ENCODE measurements around the gene DPP10.

GRCh38 chr2:114699423-114699944 is 257.0 kb downstream of the DPP10 start:
- no peak for TF ChIP-seq CTCF (conservative IDR thresholded peaks at IDR 0.05; ENCODE audit: low read length)
- TF ChIP-seq EZH2phosphoT487 (IDR thresholded peaks at IDR 0.05; ENCODE audit: borderline replicate concordance) = no peak
